ENCODE data around the gene KRT17. TPM values are rescaled to one million over a fixed set of nuclear protein-coding genes. Genes with fewer than 3 reads are reported as not detected.
"Not testable (repeated sequence)": the region's sequence is repeated elsewhere in the genome, so short reads cannot be mapped to it uniquely, and the experiment has no call there.

KRT17 gene
- total and polyA plus RNA-seq, 10 of the 15 experiments (the other 5 are each of a cell fraction or from before 2014, with no cell fraction given), result 0.47 to 30.0 (median 2.5) TPM

DNA sequence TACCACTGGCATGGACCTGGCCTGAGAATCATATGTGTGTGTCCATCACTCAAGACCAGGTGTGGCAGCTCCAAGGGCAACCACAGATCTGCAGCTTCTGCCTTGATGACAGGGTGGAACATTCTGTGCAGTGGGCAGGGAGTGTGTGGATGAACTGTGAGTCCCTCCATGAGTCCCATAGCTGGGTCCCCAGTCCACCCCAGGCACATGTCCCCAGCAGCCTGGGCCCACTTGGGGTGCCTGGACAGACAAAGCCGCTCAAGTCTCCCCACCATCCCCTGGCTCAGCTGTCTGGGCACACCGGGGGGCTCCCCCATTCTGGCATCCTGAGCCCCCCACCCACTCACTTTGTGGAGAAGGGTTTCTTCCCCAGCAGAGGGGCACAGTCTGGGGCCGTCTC, 7.2 kb downstream of the KRT17 start (continued):
- TF ChIP-seq, protein P1, sequence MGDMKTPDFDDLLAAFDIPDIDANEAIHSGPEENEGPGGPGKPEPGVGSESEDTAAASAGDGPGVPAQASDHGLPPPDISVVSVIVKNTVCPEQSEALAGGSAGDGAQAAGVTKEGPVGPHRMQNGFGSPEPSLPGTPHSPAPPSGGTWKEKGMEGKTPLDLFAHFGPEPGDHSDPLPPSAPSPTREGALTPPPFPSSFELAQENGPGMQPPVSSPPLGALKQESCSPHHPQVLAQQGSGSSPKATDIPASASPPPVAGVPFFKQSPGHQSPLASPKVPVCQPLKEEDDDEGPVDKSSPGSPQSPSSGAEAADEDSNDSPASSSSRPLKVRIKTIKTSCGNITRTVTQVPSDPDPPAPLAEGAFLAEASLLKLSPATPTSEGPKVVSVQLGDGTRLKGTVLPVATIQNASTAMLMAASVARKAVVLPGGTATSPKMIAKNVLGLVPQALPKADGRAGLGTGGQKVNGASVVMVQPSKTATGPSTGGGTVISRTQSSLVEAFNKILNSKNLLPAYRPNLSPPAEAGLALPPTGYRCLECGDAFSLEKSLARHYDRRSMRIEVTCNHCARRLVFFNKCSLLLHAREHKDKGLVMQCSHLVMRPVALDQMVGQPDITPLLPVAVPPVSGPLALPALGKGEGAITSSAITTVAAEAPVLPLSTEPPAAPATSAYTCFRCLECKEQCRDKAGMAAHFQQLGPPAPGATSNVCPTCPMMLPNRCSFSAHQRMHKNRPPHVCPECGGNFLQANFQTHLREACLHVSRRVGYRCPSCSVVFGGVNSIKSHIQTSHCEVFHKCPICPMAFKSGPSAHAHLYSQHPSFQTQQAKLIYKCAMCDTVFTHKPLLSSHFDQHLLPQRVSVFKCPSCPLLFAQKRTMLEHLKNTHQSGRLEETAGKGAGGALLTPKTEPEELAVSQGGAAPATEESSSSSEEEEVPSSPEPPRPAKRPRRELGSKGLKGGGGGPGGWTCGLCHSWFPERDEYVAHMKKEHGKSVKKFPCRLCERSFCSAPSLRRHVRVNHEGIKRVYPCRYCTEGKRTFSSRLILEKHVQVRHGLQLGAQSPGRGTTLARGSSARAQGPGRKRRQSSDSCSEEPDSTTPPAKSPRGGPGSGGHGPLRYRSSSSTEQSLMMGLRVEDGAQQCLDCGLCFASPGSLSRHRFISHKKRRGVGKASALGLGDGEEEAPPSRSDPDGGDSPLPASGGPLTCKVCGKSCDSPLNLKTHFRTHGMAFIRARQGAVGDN (IDR thresholded peaks at IDR 0.05), result no peak
- TF ChIP-seq NR2F1 (conservative IDR thresholded peaks at IDR 0.05), result no peak
- no peak for TF ChIP-seq BACH1 (IDR thresholded peaks at IDR 0.05; ENCODE audit: borderline replicate concordance)
- TF ChIP-seq ZNF24 (IDR thresholded peaks at IDR 0.05), result no peak
- no peak for TF ChIP-seq ASH2L (IDR thresholded peaks at IDR 0.05; ENCODE audit: borderline replicate concordance, low read depth)

DNA sequence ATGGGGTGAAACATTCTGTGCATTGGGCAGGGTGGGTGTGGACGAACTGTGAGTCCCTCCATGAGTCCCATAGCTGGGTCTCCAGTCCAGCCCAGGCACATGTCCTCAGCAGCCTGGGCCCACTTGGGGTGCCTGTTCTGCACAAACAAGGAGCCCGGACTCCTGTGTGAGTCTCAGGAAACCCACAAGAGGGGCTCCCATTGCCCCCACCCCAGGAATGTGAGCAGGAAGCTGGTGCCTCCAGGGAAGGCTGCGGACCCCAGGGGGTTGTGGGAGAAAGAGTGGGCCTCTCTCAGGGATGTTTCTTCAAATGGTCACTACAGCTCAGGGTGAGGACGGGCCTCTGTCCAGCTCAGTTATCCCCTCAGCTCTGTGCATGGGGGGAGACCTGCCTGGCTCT, 7.9 kb downstream of the KRT17 start:
- H3K9me3 ChIP-seq (replicated peaks; ENCODE audit: control insufficient read depth, insufficient read depth, low read length); intact Hi-C loops (cut with micrococcal nuclease; ENCODE audit: unreplicated experiment); H3K27ac ChIP-seq (ENCODE audit: control insufficient read depth, insufficient read depth); H3K79me2 ChIP-seq (ENCODE audit: control insufficient read depth, insufficient read depth, low read length); H3K4me3 ChIP-seq; H3K9ac ChIP-seq (ENCODE audit: control insufficient read depth, insufficient read depth, low read length); H3K36me3 ChIP-seq (ENCODE audit: control insufficient read depth in 2 of 2, insufficient read depth in 2 of 2, low read length in 1 of 2); CTCF ChIA-PET; H3K4me2 ChIP-seq (ENCODE audit: control insufficient read depth, insufficient read depth); POLR2A ChIA-PET; in situ Hi-C loops (cut with MboI); H2AFZ ChIP-seq (ENCODE audit: control insufficient read depth, low read depth, low read length); DNase-seq (ENCODE audit: low read depth, low spot score); RAD21 ChIA-PET (ENCODE audit: unreplicated experiment); H3K4me1 ChIP-seq (ENCODE audit: control insufficient read depth, insufficient read depth, low read length); BruUV-seq (replicated peaks); H3K27me3 ChIP-seq (replicated peaks in 1 of 2; ENCODE audit: control insufficient read depth in 2 of 2, insufficient read depth in 2 of 2, low read length in 1 of 2); SMC1A ChIA-PET (ENCODE audit: uncharacterized antibody, unreplicated experiment); FAIRE-seq; ATAC-seq; H4K20me1 ChIP-seq (ENCODE audit: control insufficient read depth, insufficient read depth): not testable (repeated sequence)
- 3% methylated on average over 4 of the region's 4 CpGs for WGBS (ENCODE audit: insufficient coverage, insufficient replicate concordance, low lambda C conversion rate, missing lambda C conversion rate)
